MM.1S (cell line): ENCODE results near the gene RNF123.
A peak's percentile ranks its signal among the peaks of the same experiment; 100 is the strongest.

Experiments used
- DNase-seq: peaks from one replicate; pipeline ENCODE4 v3.0.0-alpha.2; 2015
- H2AFZ ChIP-seq: fragments of 300-600 bp; sonication (generic); 2 replicates; pipeline ENCODE4 v1.6.0; 2016; ENCODE audit warnings: antibody characterized with exemption, low read length
- H3F3A ChIP-seq: fragments of 300-600 bp; sonication (generic); 2 replicates; pipeline ENCODE4 v1.6.1; 2016; ENCODE audit warnings: mild to moderate bottlenecking, antibody characterized with exemption, low read length, moderate library complexity, mixed read lengths; ENCODE audit not compliant: insufficient read depth
- H3K27ac ChIP-seq: fragments of 300-600 bp; sonication (generic); 2 replicates; pipeline ENCODE4 v1.5.1; 2016; ENCODE audit warnings: mild to moderate bottlenecking, low read length
- H3K27me3 ChIP-seq: fragments of 300-600 bp; sonication (generic); replicated peaks from 2 replicates; pipeline ENCODE4 v1.6.0; 2016; ENCODE audit warnings: low read length; ENCODE audit not compliant: insufficient read depth
- H3K36me3 ChIP-seq: fragments of 300-600 bp; sonication (generic); replicated peaks from 2 replicates; pipeline ENCODE4 v1.6.1; 2016; ENCODE audit warnings: mild to moderate bottlenecking, low read length, mixed read lengths; ENCODE audit not compliant: insufficient read depth
- H3K4me1 ChIP-seq: fragments of 300-600 bp; sonication (generic); 2 replicates; pipeline ENCODE4 v1.6.1; 2016; ENCODE audit warnings: low read length, mixed read lengths
- H3K4me2 ChIP-seq: fragments of 300-600 bp; sonication (generic); 2 replicates; pipeline ENCODE4 v1.6.0; 2016; ENCODE audit warnings: low read depth, low read length
- H3K4me3 ChIP-seq: fragments of 300-600 bp; sonication (generic); 2 replicates; pipeline ENCODE4 v1.5.1; 2016; ENCODE audit warnings: low read length, mixed read lengths
- H3K79me2 ChIP-seq: fragments of 300-600 bp; sonication (generic); 2 replicates; pipeline ENCODE4 v1.6.1; 2016; ENCODE audit warnings: mixed run types, low read length, mixed read lengths
- H3K9ac ChIP-seq: fragments of 300-600 bp; sonication (generic); 2 replicates; pipeline ENCODE4 v1.6.1; 2016; ENCODE audit warnings: low read length, mixed read lengths
- H3K9me2 ChIP-seq: fragments of 300-600 bp; sonication (generic); replicated peaks from 2 replicates; pipeline ENCODE4 v1.6.1; 2016; ENCODE audit warnings: mild to moderate bottlenecking, low read length, mixed read lengths; ENCODE audit not compliant: insufficient read depth
- H3K9me3 ChIP-seq: fragments of 300-600 bp; sonication (generic); replicated peaks from 2 replicates; pipeline ENCODE4 v1.6.1; 2016; ENCODE audit warnings: mild to moderate bottlenecking, low read length, mixed read lengths; ENCODE audit not compliant: insufficient read depth
- H4K20me1 ChIP-seq: fragments of 300-600 bp; sonication (generic); 2 replicates; pipeline ENCODE4 v1.6.1; 2016; ENCODE audit warnings: mild to moderate bottlenecking, low read length, moderate library complexity, mixed read lengths; ENCODE audit not compliant: insufficient read depth
- EZH2 ChIP-seq: fragments of 300-600 bp; sonication (generic); optimal IDR thresholded peaks from 2 replicates; pipeline ENCODE3; 2017; ENCODE audit warnings: low read depth, mild to moderate bottlenecking, antibody characterized with exemption, low read length, mixed read lengths
- EZH2phosphoT487 ChIP-seq: fragments of 300-600 bp; sonication (generic); IDR thresholded peaks from 2 replicates; pipeline ENCODE4 v1.6.1; 2018; ENCODE audit warnings: antibody characterized with exemption, low read length
- TF ChIP-seq, protein P1 (sequence below): fragments of 300-600 bp; sonication (generic); IDR thresholded peaks from 2 replicates; pipeline ENCODE4 v1.5.1; 2016; ENCODE audit warnings: antibody characterized with exemption, low read length, mixed read lengths

RNF123 gene

DNA sequence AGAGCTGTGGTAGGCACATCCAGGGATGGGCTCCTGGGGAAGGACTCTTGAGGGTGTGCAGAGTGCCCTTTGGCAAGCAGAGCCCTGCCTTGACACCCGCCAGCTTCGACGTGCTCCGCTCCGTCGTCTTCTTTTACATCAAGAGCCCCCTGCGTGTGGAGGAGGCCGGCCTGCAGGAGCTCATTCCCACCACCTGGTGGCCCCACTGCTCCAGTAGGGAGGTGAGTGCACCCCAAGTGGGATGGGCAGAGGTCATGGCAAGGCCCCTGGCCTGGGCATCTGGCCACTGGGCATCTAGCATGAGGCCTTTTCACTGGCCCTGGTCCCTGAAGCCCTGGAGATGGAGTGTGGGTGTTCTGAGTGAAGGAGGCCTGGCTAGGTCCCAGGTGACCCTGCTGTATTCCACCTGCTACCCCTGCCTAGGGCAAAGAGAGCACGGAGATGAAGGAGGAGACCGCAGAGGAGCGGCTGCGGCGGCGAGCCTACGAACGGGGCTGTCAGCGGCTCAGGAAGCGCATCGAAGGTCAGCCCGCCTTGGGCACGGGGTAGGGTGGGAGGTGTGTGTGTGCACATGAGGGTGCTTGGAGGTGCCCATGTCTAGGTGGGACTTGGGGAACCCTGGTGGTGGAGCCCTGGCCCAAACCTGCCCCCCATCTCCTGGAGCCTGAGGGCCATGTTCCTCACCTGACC, 12.2 kb downstream of the RNF123 start:
- no peaks in the 10 kb centered on the region for H3K4me1 ChIP-seq
- no peaks in the 10 kb centered on the region for H3K27me3 ChIP-seq
- H3K9ac ChIP-seq, result no peak overlapping the region
- TF ChIP-seq, protein P1, sequence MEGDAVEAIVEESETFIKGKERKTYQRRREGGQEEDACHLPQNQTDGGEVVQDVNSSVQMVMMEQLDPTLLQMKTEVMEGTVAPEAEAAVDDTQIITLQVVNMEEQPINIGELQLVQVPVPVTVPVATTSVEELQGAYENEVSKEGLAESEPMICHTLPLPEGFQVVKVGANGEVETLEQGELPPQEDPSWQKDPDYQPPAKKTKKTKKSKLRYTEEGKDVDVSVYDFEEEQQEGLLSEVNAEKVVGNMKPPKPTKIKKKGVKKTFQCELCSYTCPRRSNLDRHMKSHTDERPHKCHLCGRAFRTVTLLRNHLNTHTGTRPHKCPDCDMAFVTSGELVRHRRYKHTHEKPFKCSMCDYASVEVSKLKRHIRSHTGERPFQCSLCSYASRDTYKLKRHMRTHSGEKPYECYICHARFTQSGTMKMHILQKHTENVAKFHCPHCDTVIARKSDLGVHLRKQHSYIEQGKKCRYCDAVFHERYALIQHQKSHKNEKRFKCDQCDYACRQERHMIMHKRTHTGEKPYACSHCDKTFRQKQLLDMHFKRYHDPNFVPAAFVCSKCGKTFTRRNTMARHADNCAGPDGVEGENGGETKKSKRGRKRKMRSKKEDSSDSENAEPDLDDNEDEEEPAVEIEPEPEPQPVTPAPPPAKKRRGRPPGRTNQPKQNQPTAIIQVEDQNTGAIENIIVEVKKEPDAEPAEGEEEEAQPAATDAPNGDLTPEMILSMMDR, result peak; percentile 49
- TF ChIP-seq EZH2 (no peak), EZH2phosphoT487 (no peak)
- H2AFZ ChIP-seq, result no peak overlapping the region
- H3K9me2 ChIP-seq, result no peaks in the 10 kb centered on the region
- no peak overlapping the region for H3K4me2 ChIP-seq
- no peaks in the 10 kb centered on the region for H4K20me1 ChIP-seq
- H3K4me3 ChIP-seq, result no peak overlapping the region
- DNase-seq, result no peak
- no peaks in the 10 kb centered on the region for H3F3A ChIP-seq
- H3K27ac ChIP-seq, result no peak overlapping the region
- H3K36me3 ChIP-seq, result no peaks in the 10 kb centered on the region
- no peaks in the 10 kb centered on the region for H3K79me2 ChIP-seq
- H3K9me3 ChIP-seq, result no peaks in the 10 kb centered on the region

DNA sequence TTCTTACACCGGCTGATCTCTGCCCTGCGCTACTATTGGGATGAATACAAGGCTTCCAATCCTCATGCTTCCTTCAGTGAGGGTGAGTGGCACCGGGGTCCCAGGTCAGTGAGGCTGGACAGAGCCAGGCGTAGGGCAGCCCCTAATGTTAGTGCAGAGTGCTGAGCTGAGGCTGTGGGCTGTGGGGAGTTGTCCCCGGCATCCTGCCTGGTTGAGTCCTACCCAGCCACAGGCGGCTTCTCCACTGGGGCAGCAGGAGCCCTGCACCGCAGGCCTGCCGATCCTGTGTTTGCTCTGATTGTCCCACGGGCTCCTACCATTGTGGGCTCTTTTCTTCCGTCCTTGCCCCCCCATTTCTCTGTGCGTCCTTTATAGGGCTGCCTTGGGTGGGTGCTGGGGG, 13.3 kb downstream of the RNF123 start:
- no peaks in the 10 kb centered on the region for H3K9me2 ChIP-seq
- H3K27me3 ChIP-seq, result no peaks in the 10 kb centered on the region
- H3K9me3 ChIP-seq, result no peaks in the 10 kb centered on the region
- no peaks in the 10 kb centered on the region for H4K20me1 ChIP-seq
- no peak overlapping the region for H3K27ac ChIP-seq
- H3K4me3 ChIP-seq, result no peak overlapping the region
- H3K9ac ChIP-seq, result no peak overlapping the region
- DNase-seq, result no peak
- H3K36me3 ChIP-seq, result no peaks in the 10 kb centered on the region
- no peaks in the 10 kb centered on the region for H3F3A ChIP-seq
- TF ChIP-seq, protein P1, result no peak
- TF ChIP-seq EZH2 (no peak), EZH2phosphoT487 (no peak)
- no peak overlapping the region for H2AFZ ChIP-seq
- H3K4me2 ChIP-seq, result no peak overlapping the region
- no peaks in the 10 kb centered on the region for H3K79me2 ChIP-seq
- H3K4me1 ChIP-seq, result no peaks in the 10 kb centered on the region

DNA sequence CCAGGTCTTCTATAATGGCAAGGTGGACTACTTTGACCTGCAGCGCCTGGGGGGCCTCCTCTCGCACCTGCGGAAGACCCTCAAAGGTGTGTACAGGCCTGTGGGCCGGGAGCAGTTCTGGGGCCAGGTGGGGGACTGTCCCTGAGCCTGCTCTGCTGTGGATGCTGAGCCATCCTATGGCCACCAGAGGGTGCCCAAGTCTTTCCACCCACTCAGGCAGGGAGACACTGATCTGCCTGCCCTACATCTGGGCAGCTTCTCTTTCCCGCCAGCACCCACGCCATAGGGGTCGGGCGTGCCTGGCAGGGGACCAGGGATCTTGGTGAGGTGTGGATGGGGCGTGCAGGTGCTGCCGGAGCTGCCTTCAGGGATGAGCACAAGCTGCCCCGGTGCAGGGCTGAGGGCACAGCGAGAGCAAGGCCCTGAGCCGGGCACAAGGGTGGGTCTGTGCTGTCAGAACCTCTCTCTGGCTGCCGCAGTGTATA, 14.1 kb downstream of the RNF123 start:
- Histone ChIP-seq H3K9ac (no peak overlapping the region), H3F3A (no peaks in the 10 kb centered on the region), H3K9me2 (no peaks in the 10 kb centered on the region), H3K4me1 (no peaks in the 10 kb centered on the region), H3K27ac (no peak overlapping the region), H2AFZ (no peak overlapping the region), H3K27me3 (no peaks in the 10 kb centered on the region), H4K20me1 (no peaks in the 10 kb centered on the region), H3K9me3 (no peaks in the 10 kb centered on the region), H3K79me2 (no peaks in the 10 kb centered on the region), H3K4me2 (no peak overlapping the region), H3K36me3 (no peaks in the 10 kb centered on the region), H3K4me3 (no peak overlapping the region)
- TF ChIP-seq EZH2, result no peak
- TF ChIP-seq, protein P1, result peak; percentile 78
- DNase-seq, result peak; percentile 63
